Endothelial cell of umbilical vein (primary cell): Measurements from ENCODE around the gene ANKRD33.

Experiments used
- CTCF ChIP-seq, 2 donors: IDR thresholded peaks; 1 replicate in 1 of 2; 2 replicates in 1 of 2; pipeline ENCODE4 v1.5.1; 2011; ENCODE audit warnings: low read length in 2 of 2, mild to moderate bottlenecking in 2 of 2, moderate library complexity in 2 of 2, control low read depth in 1 of 2, inconsistent platforms in 1 of 2, low read depth in 1 of 2; ENCODE audit not compliant: insufficient read depth in 1 of 2; ENCODE audit errors: extremely low read depth in 1 of 2
- EZH2 ChIP-seq: IDR thresholded peaks from 2 replicates; pipeline ENCODE4 v1.6.1; 2012; ENCODE audit warnings: borderline replicate concordance, low read depth, mild to moderate bottlenecking, moderate library complexity, low read length, inconsistent platforms; ENCODE audit not compliant: severe bottlenecking
- FOS ChIP-seq: IDR thresholded peaks from 2 replicates; pipeline ENCODE4 v1.6.1; 2011; ENCODE audit warnings: mild to moderate bottlenecking, low read length, moderate library complexity, borderline replicate concordance; ENCODE audit not compliant: insufficient read depth
- GATA2 ChIP-seq: IDR thresholded peaks from 2 replicates; pipeline ENCODE4 v1.7.0; 2011; ENCODE audit warnings: low read depth, mild to moderate bottlenecking, moderate library complexity, mixed read lengths, low read length; ENCODE audit not compliant: insufficient read length, insufficient read depth
- JUN ChIP-seq: IDR thresholded peaks from 2 replicates; pipeline ENCODE4 v1.6.1; 2011; ENCODE audit warnings: borderline replicate concordance, low read depth; ENCODE audit not compliant: insufficient read length, insufficient read depth
- MAX ChIP-seq: IDR thresholded peaks from 2 replicates; pipeline ENCODE4 v1.6.1; 2011; ENCODE audit not compliant: insufficient read depth, insufficient read length
- MYC ChIP-seq: IDR thresholded peaks from one replicate; pipeline ENCODE4 v1.6.1; 2011; ENCODE audit warnings: mild to moderate bottlenecking, low read depth, low read length
- POLR2A ChIP-seq: IDR thresholded peaks from 2 replicates; pipeline ENCODE4 v1.6.1; 2012; ENCODE audit warnings: low read depth, mild to moderate bottlenecking, control low read depth, low read length
- POLR2AphosphoS5 ChIP-seq: IDR thresholded peaks from 2 replicates; pipeline ENCODE4 v1.6.1; 2012; ENCODE audit warnings: low read depth, mild to moderate bottlenecking, control low read depth, low read length, moderate library complexity; ENCODE audit not compliant: insufficient read depth

GRCh38 chr12:51869496-51869865 lies 18.4 kb upstream of the ANKRD33 start:
- TF ChIP-seq EZH2, result no peak
- no peak for TF ChIP-seq CTCF (IDR thresholded peaks at IDR 0.05; ENCODE audit: extremely low read depth in 1 of 2, insufficient read depth in 1 of 2, low read depth in 1 of 2, low read length in 2 of 2)
- no peak for TF ChIP-seq POLR2A
- no peak for TF ChIP-seq MAX
- no peak for TF ChIP-seq GATA2
- no peak for TF ChIP-seq POLR2AphosphoS5
- no peak for TF ChIP-seq MYC
- TF ChIP-seq FOS, result no peak
- no peak for TF ChIP-seq JUN
